ENCODE results near the gene DGKD.

The DGKD gene

GRCh38 chr2:233422649-233423551 lies 68.6 kb downstream of the DGKD start:
- no peak overlapping the region for H3K4me3 ChIP-seq (ENCODE audit: low read depth, low read length)

GRCh38 chr2:233423552-233423860 lies 69.2 kb downstream of the DGKD start:
- no peak overlapping the region for H3K4me3 ChIP-seq (ENCODE audit: low read depth, low read length)

GRCh38 chr2:233424154-233424951 lies 70.1 kb downstream of the DGKD start:
- no peak overlapping the region for H3K4me3 ChIP-seq (ENCODE audit: low read depth, low read length)

- no peak overlapping the region for H3K4me3 ChIP-seq (ENCODE audit: low read depth, low read length)
Measured at GRCh38 chr2:233426619-233427342, 72.5 kb downstream of the DGKD start.

GRCh38 chr2:233428008-233428407 lies 73.7 kb downstream of the DGKD start:
- no peak overlapping the region for H3K4me3 ChIP-seq (ENCODE audit: low read depth, low read length)

- H3K4me3 ChIP-seq (ENCODE audit: low read depth, low read length): no peak overlapping the region
Measured at GRCh38 chr2:233428438-233428837, 74.1 kb downstream of the DGKD start.

- no peak overlapping the region for H3K4me3 ChIP-seq (ENCODE audit: low read depth, low read length)
Measured at GRCh38 chr2:233429175-233429897, 75.0 kb downstream of the DGKD start.

GRCh38 chr2:233430081-233430480 lies 75.8 kb downstream of the DGKD start:
- no peak overlapping the region for H3K4me3 ChIP-seq (ENCODE audit: low read depth, low read length)

GRCh38 chr2:233430651-233431050 lies 76.4 kb downstream of the DGKD start:
- H3K4me3 ChIP-seq (ENCODE audit: low read depth, low read length): no peak overlapping the region

GRCh38 chr2:233433029-233433428 lies 78.7 kb downstream of the DGKD start:
- H3K4me3 ChIP-seq (ENCODE audit: low read depth, low read length): no peak overlapping the region

GRCh38 chr2:233433794-233434193 lies 79.5 kb downstream of the DGKD start:
- no peak overlapping the region for H3K4me3 ChIP-seq (ENCODE audit: low read depth, low read length)

- no peak overlapping the region for H3K4me3 ChIP-seq (ENCODE audit: low read depth, low read length)
Measured at GRCh38 chr2:233434666-233435330, 80.5 kb downstream of the DGKD start.

GRCh38 chr2:233435436-233436190 lies 81.3 kb downstream of the DGKD start:
- H3K4me3 ChIP-seq (ENCODE audit: low read depth, low read length): no peak overlapping the region

- no peak overlapping the region for H3K4me3 ChIP-seq (ENCODE audit: low read depth, low read length)
Measured at GRCh38 chr2:233436191-233436581, 81.9 kb downstream of the DGKD start.

- H3K4me3 ChIP-seq (ENCODE audit: low read depth, low read length): no peak overlapping the region
Measured at GRCh38 chr2:233436691-233437438, 82.6 kb downstream of the DGKD start.

GRCh38 chr2:233437439-233437955 lies 83.2 kb downstream of the DGKD start:
- no peak overlapping the region for H3K4me3 ChIP-seq (ENCODE audit: low read depth, low read length)

GRCh38 chr2:233438573-233439147 lies 84.4 kb downstream of the DGKD start:
- no peak overlapping the region for H3K4me3 ChIP-seq (ENCODE audit: low read depth, low read length)

- H3K4me3 ChIP-seq (ENCODE audit: low read depth, low read length): no peak overlapping the region
Measured at GRCh38 chr2:233439191-233439590, 84.9 kb downstream of the DGKD start.
